Measurements from ENCODE around the gene PTPN5.
"Not testable (repeated sequence)": the region's sequence is repeated elsewhere in the genome, so short reads cannot be mapped to it uniquely, and the experiment has no call there.

PTPN5 gene

DNA sequence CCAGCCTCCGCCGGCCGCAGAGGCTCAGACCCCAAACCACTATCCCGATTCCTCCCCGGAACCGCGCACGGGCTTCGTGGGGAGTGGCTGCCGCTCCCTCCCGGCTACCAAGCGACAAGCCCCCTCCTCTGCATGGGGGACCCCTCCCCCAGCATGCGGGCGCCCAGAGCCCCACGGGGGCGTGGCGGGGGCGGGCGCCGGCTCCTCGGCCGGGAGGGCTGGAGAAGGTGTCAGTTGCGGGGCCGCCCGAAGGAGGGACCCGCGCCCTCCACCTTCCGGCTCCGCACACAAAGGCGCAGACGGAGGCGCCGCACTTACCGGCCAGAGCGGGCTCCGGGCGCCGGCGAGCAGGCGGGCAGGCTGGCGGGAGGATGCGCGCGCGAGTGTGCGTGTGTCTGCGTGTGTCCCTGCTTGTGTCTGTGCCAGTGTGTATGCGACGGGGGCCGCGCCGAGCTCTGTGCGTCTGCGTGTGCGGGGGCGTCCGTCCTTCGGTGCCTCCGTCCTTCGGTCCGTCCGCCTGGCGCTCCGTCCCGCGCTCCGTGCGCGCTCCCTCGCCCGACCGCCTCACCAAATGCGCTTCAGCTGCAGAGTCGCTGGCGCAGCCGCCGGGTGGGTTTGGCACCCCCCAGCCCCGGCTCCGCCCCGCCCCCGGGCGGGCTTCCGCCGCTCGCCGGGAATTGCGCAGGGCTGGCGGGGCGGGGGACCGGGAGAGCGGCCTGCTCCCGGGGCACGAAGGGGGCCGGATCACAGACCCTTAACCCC lies at the start of gene PTPN5:
TSS of gene PTPN5 (minus strand) at position 592 of the 762 bp plus-strand sequence. CDS start 19,840 bp downstream, outside the sequence.
- no peak for DNase-seq

DNA sequence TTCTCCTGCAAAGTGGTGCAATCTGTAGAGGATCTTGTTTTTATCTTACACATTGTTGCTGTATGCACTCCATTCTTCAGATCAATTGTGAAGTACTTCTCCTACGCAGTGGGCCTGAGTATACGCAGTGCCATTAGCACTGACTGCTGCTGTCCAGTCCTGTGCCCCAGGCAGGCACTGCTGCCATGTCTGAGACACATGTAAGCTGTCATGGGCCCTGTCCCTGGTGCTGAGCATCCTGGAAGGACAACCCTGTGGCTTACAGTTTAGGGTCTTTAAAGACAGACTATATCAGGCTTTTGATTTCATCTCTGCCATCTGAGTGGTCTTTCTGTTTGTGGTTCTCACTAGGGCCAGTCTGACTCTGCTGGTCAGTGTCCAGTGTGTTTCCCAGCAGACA lies 44.8 kb upstream of the PTPN5 start:
- DNase-seq: no peak

DNA sequence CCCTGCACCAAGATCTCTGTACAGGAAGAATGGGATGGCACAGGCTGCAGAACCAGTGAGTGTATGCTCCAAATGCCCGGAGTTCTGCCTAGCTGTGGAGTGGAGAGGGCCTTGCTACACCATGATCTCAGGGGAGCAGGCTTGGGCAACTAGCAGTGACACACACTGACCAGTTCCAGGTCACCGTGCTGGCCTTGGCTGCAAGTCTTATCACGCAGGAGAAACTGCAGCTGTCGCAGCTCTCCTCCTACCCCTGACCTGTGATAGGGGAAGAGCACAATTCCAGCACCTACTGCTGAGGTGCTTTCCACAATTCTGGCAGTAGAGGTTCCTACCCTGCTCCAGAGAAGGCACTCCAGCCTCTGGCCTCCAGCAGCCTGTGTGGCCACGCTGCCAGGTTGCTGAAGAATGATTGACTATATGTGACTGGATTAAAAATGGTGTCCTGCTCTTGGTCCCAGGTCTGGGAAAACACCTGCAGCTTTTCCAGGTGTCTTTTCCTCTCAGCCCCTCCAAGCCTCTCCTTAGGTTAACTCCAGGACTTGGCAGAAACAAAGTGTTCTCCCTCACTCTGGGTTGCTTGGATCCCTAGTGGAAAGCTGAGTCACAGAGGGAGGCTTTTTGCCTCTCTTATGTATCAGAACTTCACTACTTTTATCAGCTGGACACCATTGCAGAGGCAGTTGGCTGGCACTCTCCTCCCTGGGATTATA lies 43.3 kb upstream of the PTPN5 start:
- no peak for DNase-seq

DNA sequence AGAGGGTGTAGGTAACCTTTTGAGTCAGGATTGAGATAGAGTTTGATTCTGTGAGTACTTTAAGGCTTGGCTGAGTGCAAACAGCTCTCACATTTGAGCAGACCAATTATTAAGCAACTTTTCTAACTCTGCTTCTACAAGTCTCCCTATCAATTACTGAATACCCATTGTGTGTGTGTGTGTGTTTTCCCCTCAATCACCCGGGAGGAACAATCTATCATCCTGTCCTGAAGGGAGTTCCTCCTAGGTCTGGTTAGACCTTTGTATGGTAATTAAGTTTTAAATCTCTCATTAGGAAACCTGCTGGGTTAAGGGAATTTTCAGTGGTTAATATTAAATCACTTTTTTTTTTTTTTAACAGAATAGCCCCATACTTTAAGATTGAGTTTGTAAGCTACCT lies 28.6 kb upstream of the PTPN5 start:
- DNase-seq: not testable (repeated sequence)

DNA sequence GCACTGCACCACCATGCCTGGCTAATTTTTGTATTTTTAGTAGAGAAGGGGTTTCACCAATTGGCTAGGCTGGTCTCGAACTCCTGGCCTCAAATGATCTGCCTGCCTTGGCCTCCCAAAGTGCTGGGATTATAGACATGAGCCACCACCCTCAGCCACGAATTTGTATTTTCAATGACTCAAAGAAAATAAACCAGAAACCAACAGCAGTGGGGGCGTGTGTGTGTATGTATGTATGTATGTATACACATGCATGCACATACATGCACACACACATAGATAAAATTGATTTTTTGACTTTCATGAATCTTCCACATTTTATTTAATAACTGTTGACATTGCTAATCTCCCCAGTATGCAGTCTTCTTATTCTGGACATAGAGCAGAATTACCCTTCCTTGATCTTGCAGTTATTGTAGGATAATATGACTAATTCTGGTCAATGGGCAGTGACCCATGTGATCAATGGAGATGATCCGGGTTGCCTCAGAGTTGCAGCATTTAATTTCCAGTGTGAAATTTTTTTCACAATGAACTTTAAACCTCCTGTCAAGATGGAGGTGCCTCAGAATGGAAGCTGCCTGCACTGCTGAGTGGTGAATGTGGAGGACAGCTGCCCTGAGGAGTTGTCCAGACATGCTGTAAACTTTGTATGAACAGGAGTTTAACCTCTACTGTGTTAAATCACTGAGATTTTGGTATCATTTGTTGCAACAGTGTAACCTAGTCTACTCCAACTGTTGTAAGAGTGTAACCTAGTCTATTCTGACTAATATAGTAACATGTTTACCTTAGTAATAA lies 12.8 kb upstream of the PTPN5 start:
- DNase-seq: no peak

GRCh38 chr11:18802381-18803257 lies 11.0 kb upstream of the PTPN5 start:
- no peak for DNase-seq

- DNase-seq: no peak
Measured at GRCh38 chr11:18798799-18799469, 7.3 kb upstream of the PTPN5 start.

DNA sequence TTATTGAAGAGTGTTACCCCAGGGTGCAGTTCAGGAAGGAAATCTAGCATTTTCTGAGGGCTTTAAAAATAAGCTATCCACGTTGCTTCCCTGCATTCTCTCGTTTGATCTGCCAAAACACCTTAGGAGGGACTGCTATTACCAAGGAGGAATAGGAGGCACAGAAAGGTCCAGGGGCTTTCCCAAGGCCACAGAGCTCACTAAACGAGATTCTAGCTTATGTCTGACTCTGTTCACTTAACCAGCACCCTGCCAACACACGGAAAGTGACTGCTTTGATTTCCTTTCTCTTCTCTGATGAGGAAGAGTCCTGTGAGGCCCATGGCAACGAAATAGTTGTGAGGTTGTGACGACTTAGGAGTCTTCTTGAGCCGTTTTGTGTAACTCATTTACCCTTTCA lies 3.4 kb upstream of the PTPN5 start:
- DNase-seq: no peak

GRCh38 chr11:18792827-18793226 lies 1.2 kb upstream of the PTPN5 start:
- DNase-seq: no peak

- no peak for DNase-seq
Measured at GRCh38 chr11:18791969-18792628, 501 bp upstream of the PTPN5 start.

DNA sequence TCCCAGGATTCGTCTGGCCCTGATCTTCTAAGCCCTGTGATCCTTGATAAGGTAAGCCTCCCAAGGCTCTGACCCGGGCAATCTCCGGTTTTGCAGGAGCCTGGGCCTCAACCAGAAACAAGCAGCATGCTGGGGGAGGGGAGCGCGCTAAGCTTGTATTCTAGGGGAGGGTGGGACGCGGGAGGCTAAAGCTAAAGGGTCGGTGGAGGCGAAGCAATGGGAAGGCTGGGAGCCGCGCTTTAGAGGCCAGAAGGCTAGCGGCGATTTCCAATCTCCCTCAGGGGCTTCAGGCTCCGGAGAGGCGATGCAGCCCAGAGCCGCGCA lies 753 bp downstream of the PTPN5 start:
- no peak for DNase-seq

DNA sequence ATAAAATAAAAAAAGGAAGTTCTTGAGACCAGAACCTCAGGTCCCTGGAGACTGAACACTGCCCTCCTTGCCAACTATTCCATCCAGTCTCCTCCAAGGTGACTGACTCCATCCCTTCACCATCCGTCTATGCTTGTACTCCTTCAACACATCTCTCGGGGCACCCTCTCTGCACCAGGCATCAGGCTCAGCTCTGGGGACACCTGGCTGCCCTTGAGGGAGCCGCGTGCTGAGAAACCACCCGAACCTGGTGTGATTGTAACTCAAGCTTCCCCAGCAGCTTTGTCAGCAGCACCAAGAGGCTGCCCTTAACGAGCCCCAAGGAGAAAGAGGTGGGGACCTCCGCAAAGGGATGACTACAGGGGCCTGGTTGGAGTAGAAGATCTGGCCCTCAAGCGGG lies 1.7 kb downstream of the PTPN5 start:
- no peak for DNase-seq

DNA sequence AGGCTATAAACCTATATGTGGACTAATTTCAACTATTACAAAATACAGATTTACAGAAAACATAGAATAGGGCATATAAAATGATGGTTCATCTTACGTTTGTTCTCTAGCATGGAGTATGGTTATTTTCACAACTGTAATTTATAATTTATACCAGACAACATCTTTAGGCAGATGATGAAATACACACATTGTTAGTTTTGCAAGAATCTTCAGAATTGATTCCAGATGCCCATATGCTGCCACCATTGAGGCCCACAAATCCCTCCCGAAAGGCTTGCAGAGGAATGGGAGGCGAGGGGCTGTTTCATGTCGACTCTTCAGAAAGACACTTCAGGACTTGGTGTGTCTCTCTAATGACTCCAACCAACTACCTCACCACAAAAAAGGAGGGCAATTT lies 6.2 kb downstream of the PTPN5 start:
- DNase-seq: no peak

GRCh38 chr11:18780896-18781295 lies 10.7 kb downstream of the PTPN5 start:
- DNase-seq: no peak

DNA sequence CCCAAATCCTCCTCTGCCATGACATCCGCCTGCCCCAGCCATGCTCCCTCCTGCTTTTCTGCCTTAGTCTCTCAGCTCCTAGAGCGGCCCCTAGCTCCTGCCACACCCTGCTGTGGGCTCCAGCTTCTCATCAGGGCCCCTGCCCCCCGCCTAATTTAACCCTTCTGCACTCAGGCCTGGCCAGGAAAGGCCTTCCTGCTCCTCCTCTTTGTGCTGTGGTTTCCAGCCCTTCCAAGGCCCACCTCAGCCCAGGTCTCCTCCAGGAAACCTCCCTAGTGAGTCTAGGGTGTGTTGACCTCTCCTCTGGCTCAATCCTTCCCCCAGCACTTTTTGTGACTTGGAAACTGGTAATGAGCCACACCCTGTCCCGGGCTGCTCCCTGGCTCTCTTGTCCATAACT lies 11.3 kb downstream of the PTPN5 start:
- DNase-seq: no peak

DNA sequence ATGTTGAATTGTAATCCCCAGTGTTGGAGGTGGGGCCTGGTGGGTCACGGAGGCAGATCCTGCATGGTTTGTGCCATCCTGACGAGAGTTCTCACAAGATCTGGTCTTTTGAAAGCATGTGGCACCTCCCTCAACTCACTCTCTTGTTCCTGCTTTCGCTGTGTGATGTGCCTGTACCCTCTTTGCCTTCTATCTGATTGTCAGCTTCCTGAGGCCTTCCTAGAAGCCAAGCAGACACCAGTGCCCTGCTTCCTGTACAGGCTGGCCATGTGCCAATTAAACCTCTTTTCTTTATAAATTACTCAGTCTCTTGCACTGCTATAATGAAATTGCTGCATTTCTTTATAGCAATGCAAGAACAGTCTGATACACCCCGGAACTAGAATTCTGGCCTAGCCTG lies 13.1 kb downstream of the PTPN5 start:
- no peak for DNase-seq

- no peak for DNase-seq
Measured at GRCh38 chr11:18776324-18776723, 15.3 kb downstream of the PTPN5 start.

DNA sequence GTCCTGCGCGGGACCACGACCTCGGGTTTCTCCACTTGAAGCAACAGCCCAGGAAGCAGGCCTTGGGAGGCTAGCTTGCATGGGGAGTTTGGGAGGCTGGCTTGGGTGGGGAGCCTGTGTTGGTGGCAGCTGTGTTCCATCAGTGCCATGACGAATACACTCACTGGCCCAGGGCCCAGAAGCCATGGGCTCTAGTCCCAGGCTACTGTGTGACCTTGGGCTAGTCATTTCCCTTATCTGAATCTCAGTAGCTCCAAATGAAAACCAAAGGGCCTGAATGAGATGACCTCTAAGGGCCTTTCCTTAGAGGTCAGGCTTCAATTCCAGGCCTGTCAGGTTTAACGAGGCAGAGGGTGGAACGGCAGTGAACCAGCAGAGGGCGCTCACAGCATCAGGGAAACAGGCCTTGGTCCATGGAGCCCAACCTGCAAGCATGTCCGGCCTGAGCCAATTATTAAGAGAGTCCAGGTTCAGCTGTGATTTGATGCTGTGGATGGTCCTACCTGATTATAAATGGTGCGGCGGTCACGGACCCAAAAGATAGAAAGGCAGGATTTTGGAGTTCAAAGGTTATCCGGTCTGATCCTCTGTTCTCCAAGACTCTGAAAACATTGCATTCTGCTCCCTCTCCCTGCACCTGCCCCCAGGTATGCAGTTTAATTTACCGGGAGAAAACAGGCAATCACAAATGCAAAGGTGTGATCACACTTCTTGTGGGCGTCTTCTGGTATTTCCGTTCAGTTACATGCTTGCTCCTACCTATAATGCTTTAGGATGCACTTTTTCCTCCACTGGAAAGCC lies 15.9 kb downstream of the PTPN5 start:
- no peak for DNase-seq

DNA sequence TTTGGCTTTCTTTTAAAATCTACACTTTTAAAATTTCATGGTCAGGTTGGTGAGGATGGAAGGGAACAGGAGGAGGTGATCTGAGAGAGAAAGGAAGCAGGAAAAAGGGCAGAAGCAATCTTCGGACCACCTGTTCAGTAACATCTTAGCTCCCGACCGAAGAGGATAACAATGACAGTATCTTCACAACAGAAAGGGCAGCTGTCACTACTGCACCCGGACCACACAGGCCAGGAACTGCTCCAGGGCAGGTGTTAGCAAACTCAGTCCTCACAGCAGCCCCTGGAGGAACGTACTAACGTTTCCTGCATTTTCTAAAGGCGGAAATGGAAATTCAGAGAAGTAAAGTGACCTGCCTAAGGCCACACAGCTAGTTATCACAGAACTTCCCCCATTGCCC lies 16.8 kb downstream of the PTPN5 start:
- DNase-seq: no peak

DNA sequence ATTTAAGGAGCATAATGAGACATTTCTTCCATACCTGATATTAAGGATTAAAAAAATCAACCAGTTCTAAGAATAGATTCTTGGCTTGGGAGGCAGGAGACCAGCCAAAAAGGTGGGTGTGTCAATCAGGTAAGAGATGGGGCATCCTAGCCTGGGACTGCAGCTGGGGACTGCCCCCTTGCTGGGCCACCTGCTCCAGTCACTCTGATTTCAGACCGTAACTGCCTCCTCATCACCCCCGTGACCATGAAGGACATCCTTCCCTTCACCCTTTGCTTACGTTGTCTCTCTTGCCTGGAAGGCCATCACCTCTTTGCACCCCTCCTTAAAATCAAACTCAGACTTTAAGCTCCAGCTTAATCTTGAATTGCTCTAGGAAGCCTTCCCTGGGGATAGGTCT lies 17.9 kb downstream of the PTPN5 start:
- DNase-seq: no peak

DNA sequence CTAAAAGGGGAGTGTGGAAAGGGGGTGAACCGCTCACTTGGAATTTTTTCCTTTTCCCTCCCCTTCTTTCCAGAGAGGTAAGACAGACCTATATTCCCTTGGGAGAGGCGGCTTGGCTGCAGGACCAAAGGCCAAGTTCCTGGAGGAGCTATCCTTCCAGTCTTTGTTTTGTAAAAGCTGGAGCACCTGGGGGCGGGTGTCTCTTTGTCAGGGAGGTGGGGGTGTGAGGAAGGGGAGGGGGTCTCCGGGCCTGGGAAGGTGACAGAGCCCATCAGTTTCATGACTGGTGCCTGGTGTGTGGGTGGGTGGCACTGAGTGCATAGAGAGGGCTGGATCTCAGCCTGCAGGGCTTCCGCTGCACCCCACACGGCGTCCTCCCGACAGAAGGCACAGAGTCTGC lies 18.5 kb downstream of the PTPN5 start:
- no peak for DNase-seq
